GM15510 (cell line): Measurements from ENCODE around the gene STK40.

Experiments used
- POLR2A ChIP-seq: IDR thresholded peaks from 3 replicates; pipeline ENCODE4 v1.6.1; 2011; ENCODE audit warnings: borderline replicate concordance; ENCODE audit not compliant: insufficient read length; ENCODE audit errors: extremely low read depth

STK40 gene

GRCh38 chr1:36386265-36387140 is 779 bp upstream of the STK40 start:
- peak; percentile 93 for TF ChIP-seq POLR2A

DNA sequence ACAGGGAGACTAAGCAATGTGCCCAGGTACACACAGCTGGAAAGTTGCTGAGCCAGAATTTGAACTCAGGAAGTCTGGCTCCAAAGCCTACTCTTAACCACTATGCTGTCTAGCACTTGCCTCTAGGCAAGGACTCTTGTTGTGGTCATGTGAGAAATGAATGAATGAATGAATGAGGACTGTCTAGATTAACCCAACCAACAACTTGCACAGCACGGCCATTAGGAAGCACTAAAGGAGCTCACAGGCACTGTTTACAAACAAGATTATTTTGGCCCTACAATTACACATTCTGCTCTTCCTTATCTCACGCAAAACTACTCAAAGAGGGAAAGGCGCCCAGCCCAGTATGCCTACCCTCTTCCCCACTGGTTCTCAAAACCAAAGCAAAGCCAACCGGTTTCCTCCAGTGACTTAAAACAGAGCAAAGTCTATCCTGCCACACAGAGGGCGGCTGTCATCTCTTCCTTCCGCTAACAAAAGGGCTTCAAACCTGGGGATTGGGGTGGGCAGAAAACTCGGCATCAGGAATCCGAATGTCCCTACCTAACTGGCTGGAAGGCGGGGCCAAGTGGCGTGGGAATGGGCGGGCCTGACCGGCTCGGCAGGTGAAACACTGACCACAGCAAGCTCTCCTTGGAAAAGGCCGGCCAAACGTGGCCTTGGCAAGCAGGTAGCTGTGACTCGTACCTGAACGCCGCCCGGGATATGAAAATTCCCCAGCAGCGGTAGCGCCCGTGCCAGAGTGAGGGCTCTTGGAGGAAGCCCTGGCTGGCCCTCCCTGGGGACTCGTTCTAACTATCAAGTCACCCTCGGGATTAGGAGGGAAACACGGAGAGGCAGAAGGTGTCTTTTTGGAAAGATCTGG is 948 bp downstream of the STK40 start:
- no peak for TF ChIP-seq POLR2A

DNA sequence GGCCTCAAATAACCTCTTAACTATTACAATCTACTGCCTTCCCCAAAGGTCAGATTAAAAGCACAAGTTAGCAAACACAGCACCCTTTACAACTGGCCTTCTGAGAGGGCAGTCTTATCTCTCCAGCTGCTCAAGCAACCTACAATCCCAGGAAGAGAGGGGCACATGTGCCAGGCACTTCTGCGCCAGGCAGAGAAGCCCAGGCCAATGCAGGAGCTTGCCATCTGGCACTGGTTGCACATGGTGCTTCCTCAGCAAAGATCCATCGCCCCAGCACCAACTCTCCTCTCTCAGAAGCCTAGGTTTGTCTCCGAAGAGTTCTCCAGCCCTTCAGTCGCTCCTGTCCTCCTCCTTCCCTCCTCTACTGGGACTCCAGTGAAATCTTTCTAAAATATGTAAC is 2.5 kb downstream of the STK40 start:
- no peak for TF ChIP-seq POLR2A

DNA sequence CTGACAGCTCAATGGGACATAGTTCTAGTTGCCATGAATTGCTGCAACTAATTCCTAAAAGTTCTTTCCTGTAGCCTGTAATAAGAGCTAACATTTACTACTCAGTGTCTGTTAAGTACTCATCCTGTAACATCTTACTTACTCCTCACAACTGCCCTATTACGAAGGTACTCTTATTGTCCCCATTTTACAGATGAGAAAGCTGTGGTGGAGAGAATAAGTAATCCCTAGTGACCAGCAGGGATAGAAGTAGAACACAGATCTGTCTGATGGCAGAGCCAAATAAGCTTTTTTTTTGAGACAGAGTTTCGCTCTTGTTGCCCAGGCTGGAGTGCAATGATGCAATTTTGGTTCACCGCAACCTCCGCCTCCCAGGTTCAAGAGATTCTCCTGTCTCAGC is 3.1 kb downstream of the STK40 start:
- TF ChIP-seq POLR2A = no peak

GRCh38 chr1:36382231-36382630 is 3.5 kb downstream of the STK40 start:
- TF ChIP-seq POLR2A = no peak

GRCh38 chr1:36381405-36381804 is 4.3 kb downstream of the STK40 start:
- TF ChIP-seq POLR2A = no peak

- TF ChIP-seq POLR2A = no peak
These were observed 4.9 kb downstream of the STK40 start for GRCh38 chr1:36380782-36381181.

- TF ChIP-seq POLR2A = no peak
These were observed 5.5 kb downstream of the STK40 start for GRCh38 chr1:36380143-36380619.

DNA sequence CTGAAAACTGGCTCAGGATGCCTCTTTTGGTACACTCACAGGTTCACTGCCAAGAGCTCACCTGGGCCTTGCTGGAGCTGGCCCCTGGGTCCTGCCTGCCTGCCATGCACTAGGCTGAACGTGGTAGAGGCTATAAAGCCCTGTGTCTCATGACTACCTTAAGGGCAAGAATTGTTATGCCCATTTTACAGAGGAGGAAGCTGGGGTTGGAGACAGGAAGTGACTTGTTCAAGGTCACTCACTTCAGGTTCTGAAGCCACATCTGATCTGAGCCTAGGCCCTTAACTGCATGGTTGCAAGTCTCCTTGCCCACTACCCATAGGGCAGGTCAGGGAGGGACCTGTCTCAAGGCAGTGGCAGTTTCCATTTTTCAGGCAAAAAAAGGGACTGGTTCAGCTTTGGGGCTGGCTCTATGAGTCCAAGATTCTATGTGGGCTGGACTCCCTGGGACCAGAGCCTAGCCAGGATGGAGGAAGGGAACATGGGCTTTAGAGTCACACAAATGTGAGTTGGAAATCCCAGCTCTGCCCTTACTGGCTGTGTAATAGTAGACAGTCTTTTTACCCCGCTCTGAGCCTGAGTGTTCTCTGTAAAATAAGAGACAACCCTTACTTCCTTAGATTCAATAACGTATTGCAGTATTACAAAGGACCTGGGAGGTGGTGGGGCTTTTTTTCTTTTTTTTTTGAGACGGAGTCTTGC is 7.8 kb downstream of the STK40 start:
- no peak for TF ChIP-seq POLR2A

DNA sequence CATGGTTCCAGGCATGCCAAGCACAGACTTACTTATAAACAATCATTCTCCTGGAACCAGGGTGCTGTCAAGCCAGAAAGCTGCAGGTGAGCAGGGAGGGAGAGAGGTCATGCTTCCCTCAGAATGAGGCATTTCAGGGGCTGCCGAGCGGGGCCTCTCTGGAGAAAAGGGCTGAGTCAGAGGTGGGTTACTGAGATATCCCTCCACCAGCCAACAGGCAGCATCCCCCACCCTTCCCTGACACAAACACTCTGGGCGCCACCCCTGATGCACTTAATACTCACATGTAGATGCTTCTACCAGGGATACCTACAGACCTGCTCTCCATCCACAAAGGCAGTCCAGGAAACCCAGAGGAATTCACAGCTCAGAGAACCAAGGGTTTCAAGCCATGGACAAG is 13.1 kb downstream of the STK40 start:
- TF ChIP-seq POLR2A = no peak

- TF ChIP-seq POLR2A = no peak
These were observed 16.5 kb downstream of the STK40 start for GRCh38 chr1:36369061-36369861.

GRCh38 chr1:36367798-36368197 is 17.9 kb downstream of the STK40 start:
- TF ChIP-seq POLR2A = no peak

GRCh38 chr1:36367066-36367465 is 18.7 kb downstream of the STK40 start:
- no peak for TF ChIP-seq POLR2A

GRCh38 chr1:36366091-36366661 is 19.5 kb downstream of the STK40 start:
- TF ChIP-seq POLR2A = no peak
